GM12872 (cell line): ENCODE data around the gene TGFB1I1.

ENCODE experiments used
- TF ChIP-seq, protein P1 (sequence below): IDR thresholded peaks from 3 replicates; pipeline ENCODE4 v1.5.1; 2011; ENCODE audit warnings: low read depth, mild to moderate bottlenecking, low read length, moderate library complexity; ENCODE audit not compliant: insufficient read depth

TGFB1I1 gene

DNA sequence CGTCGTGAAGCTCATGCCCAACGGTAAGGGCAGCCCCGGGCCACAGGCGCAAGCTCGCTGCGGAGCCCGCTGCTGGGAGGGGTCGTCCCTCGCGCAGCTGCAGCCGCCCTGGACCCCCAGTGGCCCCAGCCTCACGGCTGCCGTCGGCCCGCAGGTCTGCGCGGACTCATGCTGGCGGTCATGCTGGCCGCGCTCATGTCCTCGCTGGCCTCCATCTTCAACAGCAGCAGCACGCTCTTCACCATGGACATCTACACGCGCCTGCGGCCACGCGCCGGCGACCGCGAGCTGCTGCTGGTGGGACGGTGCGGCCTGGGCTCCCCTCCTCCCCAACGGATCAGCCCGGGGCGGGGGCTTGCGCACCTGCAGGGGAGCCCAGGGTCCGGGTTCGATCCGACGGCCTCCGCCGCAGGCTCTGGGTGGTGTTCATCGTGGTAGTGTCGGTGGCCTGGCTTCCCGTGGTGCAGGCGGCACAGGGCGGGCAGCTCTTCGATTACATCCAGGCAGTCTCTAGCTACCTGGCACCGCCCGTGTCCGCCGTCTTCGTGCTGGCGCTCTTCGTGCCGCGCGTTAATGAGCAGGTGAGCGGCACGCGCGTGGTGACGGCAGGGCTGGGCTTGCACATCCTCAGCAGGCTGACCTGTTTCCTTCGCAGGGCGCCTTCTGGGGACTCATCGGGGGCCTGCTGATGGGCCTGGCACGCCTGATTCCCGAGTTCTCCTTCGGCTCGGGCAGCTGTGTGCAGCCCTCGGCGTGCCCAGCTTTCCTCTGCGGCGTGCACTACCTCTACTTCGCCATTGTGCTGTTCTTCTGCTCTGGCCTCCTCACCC lies 16.7 kb downstream of the TGFB1I1 start:
- TF ChIP-seq, protein P1, sequence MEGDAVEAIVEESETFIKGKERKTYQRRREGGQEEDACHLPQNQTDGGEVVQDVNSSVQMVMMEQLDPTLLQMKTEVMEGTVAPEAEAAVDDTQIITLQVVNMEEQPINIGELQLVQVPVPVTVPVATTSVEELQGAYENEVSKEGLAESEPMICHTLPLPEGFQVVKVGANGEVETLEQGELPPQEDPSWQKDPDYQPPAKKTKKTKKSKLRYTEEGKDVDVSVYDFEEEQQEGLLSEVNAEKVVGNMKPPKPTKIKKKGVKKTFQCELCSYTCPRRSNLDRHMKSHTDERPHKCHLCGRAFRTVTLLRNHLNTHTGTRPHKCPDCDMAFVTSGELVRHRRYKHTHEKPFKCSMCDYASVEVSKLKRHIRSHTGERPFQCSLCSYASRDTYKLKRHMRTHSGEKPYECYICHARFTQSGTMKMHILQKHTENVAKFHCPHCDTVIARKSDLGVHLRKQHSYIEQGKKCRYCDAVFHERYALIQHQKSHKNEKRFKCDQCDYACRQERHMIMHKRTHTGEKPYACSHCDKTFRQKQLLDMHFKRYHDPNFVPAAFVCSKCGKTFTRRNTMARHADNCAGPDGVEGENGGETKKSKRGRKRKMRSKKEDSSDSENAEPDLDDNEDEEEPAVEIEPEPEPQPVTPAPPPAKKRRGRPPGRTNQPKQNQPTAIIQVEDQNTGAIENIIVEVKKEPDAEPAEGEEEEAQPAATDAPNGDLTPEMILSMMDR: no peak

DNA sequence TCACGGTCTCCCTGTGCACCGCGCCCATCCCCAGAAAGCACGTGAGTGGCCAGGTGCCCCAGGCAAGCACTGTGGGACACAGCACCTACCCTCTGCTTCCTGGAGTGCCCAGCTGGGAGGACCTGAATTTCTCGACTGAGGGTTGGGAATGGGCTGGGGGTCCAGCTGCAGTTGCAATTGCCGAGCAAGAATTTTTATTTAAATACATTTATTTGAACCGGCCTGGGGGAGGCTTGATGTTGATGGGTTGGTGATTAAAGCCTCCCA lies 17.3 kb downstream of the TGFB1I1 start:
- TF ChIP-seq, protein P1: no peak

DNA sequence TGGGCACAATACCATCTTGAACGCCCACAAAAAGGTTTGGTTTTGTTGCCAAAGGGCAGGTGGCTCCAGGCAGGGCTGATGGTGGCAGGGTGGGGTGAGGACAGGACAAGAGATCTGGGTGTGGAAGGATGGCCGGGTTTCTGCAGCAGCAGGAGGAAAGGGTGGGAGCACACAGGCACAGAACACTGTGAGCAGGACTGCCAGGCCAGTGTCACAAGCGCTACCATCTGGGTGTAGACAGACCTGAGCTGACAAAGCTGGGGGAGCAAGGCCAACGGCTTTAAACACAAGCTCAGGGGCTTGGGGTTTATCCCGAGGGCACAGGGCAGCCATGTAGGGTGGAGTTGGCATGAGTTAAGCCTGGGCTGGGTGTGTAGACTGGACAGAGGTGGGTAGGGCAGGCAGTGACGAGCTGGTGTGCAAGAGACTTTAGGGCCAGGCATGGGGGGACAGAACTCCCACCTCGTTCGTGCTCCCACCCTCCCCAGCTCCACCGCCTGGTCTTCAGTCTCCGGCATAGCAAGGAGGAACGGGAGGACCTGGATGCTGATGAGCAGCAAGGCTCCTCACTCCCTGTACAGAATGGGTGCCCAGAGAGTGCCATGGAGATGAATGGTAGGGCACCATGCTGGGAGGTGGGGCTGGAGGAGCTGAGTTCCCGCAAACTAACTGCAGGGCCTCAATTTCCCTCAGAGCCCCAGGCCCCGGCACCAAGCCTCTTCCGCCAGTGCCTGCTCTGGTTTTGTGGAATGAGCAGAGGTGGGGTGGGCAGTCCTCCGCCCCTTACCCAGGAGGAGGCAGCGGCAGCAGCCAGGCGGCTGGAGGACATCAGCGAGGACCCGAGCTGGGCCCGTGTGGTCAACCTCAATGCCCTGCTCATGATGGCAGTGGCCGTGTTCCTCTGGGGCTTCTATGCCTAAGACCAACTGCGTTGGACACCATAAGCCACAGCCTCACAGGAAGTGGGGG lies 17.9 kb downstream of the TGFB1I1 start:
- TF ChIP-seq, protein P1: no peak

DNA sequence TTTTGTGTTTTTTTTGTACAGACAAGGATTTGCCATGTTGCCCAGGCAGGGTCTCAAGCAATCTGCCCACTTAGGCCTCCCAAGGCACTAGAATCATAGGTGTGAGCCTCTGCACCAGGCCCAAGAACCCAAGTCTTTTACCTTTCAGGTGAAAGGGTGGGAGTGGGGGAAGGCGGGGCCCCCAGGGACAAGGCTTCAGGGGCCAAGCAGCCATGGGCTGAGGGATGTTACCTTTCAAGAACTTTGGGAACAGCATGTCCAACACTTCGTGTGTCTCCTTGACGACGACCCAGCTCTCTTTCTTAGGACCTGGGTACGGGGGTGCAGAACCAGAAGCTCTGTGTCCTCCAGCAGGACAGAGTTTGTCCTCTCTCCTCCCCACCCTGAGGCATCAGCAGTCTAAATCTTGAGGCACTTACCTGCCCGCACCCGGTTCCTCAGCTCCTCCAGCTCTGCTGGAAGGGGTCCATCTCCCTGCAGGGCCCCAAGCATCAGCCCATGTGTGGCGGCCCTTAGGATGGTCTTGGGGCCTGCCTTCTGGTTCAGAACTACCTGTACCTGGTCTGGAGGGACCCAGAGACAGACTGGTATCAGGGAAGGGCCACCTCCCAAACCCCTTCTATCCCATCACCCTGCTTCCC lies 19.9 kb downstream of the TGFB1I1 start:
- TF ChIP-seq, protein P1: no peak

DNA sequence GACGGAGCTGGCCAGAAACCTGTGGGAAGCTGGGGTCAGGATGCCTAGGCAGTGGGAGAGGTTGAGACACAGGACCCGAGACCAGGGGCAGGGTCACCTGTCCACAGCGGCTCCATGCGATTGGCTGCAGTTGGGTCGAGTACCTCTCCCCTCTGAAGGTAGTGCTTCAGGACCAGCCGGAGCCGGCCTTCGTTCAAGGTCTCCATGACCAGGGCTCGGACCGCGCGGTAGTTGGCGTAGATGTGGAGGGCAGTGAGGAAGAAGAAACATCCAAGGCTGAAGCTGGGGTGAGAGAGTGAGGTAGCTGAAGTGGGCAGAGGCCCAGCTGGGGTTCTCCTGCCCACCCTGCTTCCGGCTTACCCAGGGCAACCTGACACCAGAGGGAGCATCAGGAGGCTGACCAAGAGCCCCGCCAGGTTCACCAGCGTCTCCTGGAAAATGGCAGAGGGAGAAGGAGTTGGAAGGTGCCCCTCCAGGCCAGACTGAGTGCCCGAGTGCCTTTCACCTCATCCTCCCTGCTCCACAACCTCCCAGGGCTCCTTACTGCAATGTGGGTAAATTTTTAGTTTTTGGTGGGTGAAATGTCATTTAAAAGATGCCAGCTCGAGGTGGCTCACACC lies 21.7 kb downstream of the TGFB1I1 start:
- TF ChIP-seq, protein P1: no peak

DNA sequence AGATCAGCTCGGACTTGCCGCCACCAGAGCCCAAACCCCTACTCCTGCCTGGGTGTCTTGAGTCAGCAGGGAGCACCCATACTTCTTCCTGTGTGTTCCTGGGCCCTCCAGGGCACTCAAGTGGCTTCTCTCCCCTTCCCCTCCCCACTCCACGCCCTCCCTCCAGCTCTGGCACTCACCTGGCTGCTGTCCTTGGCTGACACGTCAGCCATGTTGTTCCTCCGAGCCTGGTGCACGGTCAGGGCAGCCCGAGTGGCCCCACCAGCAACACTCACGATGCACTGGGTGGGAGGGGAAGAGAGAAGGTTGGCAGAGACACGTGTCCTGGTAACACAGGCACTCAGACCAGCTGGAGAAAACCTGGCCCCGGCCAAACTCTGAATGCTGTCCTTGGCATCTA lies 24.7 kb downstream of the TGFB1I1 start:
- TF ChIP-seq, protein P1: no peak

DNA sequence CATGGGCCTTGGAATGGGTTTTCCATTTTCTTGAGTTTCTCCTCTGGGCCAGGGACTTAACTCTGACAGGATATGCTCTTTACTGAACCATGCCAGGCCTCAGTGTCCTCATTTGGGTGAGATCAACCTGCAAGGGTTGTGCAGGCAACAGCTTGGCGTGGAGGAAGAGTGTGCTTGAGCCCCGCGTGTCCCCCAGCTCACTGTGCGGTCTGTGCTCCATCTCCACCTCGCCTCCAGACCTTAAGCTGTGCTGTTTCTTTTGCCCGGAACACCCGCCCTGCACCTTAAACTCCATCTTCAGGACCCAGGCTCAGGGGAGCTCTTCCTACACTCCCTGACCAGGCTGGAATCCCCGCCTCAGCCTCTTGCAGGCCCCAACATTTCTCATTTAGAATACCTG lies 26.5 kb downstream of the TGFB1I1 start:
- TF ChIP-seq, protein P1: no peak
